ENCODE measurements around the gene SPHK1. TPM values are rescaled to one million over a fixed set of nuclear protein-coding genes. Genes with fewer than 3 reads are reported as not detected.
A peak's percentile ranks its signal among the peaks of the same experiment; 100 is the strongest.

Gene SPHK1
- total RNA-seq, 1 donor from 2014 or later = 11.0 TPM

GRCh38 chr17:76382803-76383545 lies 1.4 kb upstream of the SPHK1 start:
- intact Hi-C loops (cut with DNase I) = no loop called here
- peak; percentile 84 for DNase-seq (ENCODE audit: low spot score)

GRCh38 chr17:76383546-76384221 lies 725 bp upstream of the SPHK1 start:
- intact Hi-C loops (cut with DNase I) = loop anchor here (1.0 to 2.0 kb wide), 2 partner anchors 13 to 29 kb away; no protein-coding TSS in a partner anchor
- DNase-seq (ENCODE audit: low spot score) = no peak

- intact Hi-C loops (cut with DNase I) = loop anchor here (1.0 to 5.0 kb wide), 3 partner anchors 14 to 63 kb away; no protein-coding TSS in a partner anchor
- no peak for DNase-seq (ENCODE audit: low spot score)
These were observed 830 bp downstream of the SPHK1 start for GRCh38 chr17:76384987-76385891.

GRCh38 chr17:76385892-76386786 lies 1.7 kb downstream of the SPHK1 start:
- DNase-seq (ENCODE audit: low spot score) = peak; percentile 92
- intact Hi-C loops (cut with DNase I) = loop anchor here (2.0 to 5.0 kb wide), 2 partner anchors 15 to 64 kb away; no protein-coding TSS in a partner anchor

GRCh38 chr17:76386966-76387765 lies 2.8 kb downstream of the SPHK1 start:
- no peak for DNase-seq (ENCODE audit: low spot score)
- intact Hi-C loops (cut with DNase I) = loop anchor here (5.0 kb wide), 1 partner anchor 65 kb away; no protein-coding TSS in a partner anchor

DNA sequence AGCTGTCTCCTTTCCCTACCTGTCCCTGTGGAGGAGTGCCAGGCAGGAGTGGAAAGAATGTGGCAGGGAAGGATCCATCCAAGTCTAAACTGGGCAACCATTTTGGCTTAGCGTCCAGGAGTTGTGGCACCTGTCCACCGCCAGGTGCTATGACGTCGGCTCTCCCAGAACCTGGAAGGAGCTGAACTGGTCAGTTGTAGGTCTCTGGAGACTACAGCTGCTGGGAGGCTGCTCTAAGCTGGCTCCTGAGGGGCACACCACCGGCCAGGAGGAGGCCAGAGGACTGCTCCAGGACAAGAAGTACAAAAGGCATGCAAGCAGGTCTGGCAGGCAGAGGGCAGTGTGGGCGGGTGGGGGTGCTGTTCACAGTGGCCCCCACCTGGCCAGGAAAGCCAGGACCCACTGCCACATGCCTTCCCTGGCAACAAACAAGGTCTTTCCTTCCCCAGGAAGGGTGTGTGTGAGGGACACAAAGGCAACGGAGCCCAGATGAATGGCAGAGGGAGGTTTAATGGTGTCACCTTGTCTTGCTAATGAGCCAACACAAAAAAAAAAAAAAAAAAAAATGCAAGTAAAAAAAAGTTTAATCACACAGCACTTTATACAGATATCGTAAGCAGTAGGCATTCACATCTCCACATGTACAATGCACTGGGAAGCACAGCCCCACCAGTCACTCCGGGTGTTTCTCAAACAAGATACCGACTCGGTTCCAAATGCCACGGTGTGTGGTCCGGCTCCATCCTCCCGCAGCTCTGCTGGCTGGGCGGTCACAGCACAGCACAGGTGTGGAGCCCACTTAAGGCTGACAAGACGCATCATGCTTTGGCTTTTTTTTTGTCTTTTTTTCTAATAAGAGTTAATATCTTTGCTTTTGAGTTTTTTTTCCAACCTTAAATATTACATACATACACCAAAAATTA lies 4.8 kb downstream of the SPHK1 start:
- intact Hi-C loops (cut with DNase I) = loop anchor here (5.0 kb wide), 1 partner anchor 67 kb away; no protein-coding TSS in a partner anchor
- DNase-seq (ENCODE audit: low spot score) = no peak

DNA sequence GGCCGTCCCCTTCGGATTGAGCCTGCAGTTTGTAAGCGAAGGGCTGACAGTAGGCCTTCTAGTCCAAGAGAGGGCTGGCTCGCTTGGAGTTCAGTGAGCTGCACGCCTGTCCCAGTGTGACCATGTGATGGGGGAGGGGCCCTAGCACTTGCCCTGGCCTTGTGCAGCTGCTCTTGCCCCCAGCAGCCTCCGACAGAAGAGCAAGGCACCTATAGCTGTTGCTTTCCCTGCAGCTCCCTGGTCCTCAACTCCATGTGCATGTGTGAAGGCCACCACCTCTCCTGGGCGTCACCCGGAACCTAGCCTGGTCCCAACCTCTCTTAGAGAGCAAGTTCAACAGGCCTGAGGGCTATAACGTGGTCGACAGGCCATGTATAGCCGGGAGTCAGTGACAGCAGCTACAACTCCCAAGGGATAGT lies 5.6 kb downstream of the SPHK1 start:
- intact Hi-C loops (cut with DNase I) = no loop called here
- no peak for DNase-seq (ENCODE audit: low spot score)

- intact Hi-C loops (cut with DNase I) = no loop called here
- no peak for DNase-seq (ENCODE audit: low spot score)
These were observed 6.8 kb downstream of the SPHK1 start for GRCh38 chr17:76391200-76391715.

DNA sequence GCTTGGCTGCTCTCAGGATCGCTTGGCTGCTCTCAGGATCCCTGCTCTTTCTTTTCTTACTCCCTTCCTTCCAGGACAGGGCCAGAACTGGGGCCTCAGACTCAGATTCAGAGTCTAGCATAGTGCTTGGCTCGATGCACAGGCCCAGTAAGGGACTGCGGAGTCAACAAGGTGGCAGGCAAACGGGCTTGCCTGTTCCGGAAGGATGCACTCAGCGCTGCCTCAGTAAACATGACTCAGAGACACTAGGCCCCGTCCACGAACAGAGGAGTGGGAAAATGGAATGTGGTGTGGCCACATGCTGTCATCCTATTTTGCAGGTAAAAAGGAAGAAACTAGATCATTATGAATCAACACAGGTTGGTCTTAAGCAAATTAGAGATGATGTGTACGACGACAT lies 9.8 kb downstream of the SPHK1 start:
- intact Hi-C loops (cut with DNase I) = no loop called here
- no peak for DNase-seq (ENCODE audit: low spot score)

DNA sequence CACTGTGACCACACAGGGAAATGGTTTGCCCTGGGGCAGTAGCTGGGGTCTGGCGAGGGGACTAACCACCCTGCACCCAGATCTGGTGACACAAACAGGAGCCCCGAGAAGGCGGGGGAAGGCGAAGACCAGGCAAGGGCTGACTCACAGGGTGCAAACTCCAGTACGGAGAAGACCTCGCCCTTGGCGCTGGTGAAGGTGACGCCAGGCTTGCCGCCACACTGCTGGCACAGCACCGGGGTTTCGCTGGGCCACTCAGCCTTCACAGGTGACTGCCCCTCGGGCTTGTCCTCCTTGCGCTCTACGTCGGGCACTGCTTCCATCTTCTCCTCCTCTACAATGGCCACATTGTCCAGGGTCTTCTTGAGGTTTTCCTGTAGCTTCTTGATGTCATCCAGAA lies 11.6 kb downstream of the SPHK1 start:
- no peak for DNase-seq (ENCODE audit: low spot score)
- intact Hi-C loops (cut with DNase I) = no loop called here

DNA sequence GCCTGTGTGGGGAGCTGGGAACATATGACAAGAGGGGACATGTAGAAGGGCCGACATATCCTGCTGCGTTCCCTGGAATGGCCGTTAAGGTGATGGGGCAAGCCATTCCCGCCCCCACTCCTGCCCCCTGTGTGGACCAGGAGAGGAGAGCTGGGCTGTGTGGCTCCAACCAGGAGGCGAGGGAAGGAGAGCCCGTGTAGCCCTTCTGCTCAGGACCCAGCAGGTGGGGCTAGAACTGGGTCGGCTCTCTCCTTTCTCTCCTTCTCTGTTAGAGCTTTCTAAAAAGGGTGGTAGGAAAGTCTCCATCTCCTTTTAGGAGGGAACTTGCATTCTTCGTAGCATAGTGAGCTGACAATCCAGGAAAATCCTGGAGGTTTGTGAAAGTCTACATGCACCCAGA lies 12.8 kb downstream of the SPHK1 start:
- DNase-seq (ENCODE audit: low spot score) = no peak

DNA sequence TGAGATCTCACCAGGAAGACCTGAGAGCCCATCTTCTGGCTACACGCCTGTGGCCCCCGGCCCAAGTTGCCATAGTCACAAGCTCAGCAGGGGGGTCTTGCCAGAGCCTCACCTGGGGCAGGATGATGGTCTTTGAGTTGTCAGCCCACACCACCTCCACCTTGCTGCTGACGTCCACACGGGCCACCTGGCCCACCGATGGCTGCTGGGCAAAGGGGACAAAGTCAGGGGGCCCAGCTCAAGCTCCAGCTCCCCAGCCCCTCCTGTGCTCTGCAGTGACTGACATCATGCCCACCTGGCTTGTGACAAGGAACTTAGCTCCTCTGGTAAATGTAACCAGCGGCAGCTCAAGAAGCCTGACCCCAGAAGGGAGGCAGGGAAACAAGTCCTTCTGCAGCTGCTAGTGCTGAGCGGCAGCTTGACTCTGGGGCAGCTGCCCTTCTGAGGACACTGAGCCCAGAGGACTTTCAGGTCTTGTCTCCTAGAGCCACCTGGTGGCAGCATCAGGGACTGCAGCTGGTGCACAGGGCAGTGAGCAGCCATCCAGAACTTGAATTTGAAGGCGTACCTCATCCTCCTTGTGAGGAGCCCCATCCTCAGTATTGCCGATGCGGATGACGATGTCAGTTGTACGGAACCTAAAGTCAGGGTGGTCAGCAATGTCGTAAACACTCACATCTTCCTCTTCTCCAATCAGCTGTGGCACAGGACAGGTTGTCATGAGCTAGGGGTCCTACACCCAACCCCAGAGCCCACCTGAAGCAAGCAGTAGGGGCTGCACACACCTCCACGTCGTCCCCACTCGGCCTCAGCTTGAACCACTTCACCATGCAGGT lies 13.5 kb downstream of the SPHK1 start:
- intact Hi-C loops (cut with DNase I) = loop anchor here (2.0 kb wide), 1 partner anchor 95 kb away; no protein-coding TSS in a partner anchor
- peak; percentile 91 for DNase-seq (ENCODE audit: low spot score)

More for the DNA sequence above, 12.8 kb downstream of the SPHK1 start:
- intact Hi-C loops (cut with DNase I) = no loop called here

DNA sequence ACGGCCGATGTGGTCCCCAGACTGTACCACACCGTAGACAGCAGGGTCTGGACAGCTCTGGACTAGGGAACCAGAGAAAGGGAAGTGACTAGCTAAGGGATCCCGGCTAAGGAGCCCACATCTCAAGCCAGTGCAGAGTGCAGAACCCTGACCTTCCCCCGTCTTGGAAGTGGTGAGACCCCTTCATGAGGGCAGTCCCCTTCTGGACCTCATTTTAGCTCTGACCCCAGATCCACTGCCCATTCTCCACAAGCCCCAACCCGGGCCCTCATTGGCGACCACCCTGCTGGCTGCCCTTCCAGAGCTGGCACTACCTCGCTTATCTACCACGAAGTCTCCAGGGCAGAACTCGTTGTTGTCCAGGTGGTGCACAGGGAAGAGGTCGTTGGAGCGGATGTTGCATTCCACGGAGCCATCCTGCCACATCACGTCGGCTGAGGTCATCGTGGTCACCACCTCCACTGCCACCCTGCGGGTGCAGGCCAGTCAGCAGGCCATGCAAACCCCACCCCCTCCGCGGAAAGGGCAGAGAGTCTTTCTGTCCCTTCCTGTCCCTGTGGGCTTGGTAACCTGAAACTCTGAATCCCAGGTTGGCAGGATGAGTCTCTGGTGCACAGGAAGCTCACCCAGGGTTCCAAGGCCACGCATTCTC lies 14.2 kb downstream of the SPHK1 start:
- intact Hi-C loops (cut with DNase I) = loop anchor here (2.0 kb wide), 1 partner anchor 96 kb away; no protein-coding TSS in a partner anchor
- no peak for DNase-seq (ENCODE audit: low spot score)

DNA sequence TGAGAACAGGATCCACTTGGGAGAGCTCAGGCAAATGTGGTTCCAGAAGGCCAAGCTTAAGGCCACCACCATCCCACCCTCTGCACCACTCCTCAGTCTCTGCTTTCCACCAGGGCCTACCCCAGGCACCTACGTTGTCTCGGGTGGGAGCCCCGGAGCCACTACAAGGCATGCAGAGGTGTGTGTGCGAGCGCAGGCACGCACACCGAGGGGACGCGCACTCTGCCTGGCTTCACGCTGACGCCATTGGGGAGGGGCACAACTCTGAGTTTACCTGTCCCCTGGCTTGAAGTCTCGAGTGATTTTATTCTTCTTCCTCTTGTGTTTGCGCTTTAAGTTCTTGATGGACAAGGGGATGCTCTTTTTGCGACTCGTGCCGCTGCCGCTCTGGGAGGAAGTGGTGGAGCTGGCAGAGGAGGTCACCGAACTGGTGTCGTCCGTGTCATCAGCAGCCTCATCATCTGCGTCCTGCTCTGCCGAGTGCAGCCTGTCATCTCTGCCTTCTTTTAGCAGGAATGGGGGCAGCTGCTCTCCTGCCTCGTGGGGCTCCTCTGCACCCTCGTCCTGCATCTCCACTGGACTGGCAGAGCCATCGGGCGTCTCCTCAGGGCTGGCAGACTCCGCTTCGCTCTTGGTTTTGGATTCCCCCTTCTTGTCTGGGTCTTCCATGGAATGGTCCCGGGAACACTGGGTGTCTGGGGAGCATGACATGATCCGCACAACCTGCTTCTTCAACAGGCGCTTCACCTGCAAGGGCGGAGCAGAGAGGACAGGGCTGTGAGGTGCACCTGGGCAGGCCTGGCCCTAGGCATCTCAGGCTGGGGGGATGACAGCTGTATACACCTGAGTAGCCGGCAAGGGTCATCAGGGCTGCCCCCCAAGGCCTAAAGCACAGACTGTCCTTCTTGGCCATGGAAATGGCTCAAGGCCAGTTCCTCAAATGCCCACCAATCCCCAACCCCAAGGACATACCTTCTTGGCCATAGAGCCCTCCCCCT lies 15.1 kb downstream of the SPHK1 start:
- intact Hi-C loops (cut with DNase I) = loop anchor here (2.0 kb wide), 1 partner anchor 97 kb away; no protein-coding TSS in a partner anchor
- DNase-seq (ENCODE audit: low spot score) = no peak
